RCC 7860 (cell line): ENCODE measurements around the gene ACSF2.

Experiments
- DNase-seq: peaks from one replicate; pipeline ENCODE4 v3.0.0-alpha.2; 2015; ENCODE audit warnings: low spot score
- FAIRE-seq: peaks from 2 replicates; lab custom pipeline; 2012; peaks lifted over from hg19 to GRCh38; lab: Jason Lieb, UNC

ACSF2 gene

DNA sequence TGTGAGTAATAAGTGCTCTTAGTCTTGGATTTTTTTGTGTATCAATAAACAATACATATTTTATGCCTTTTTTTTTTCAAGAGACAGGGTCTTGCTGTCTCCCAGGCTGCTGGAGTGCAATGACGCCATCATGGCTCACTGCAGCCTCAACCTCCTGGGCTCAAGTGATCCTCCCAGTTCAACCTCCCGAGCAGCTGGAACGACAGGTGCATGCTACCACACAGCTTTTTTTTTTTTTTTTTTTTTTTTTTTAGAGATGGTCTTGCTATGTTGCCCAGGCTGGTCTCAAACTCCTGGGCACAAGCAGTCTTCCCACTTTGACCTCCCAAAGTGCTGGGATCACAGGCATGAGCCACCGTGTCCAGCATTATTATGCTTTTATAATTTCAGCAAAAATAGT lies 13.0 kb downstream of the ACSF2 start:
- FAIRE-seq (no peak), DNase-seq (no peak)

DNA sequence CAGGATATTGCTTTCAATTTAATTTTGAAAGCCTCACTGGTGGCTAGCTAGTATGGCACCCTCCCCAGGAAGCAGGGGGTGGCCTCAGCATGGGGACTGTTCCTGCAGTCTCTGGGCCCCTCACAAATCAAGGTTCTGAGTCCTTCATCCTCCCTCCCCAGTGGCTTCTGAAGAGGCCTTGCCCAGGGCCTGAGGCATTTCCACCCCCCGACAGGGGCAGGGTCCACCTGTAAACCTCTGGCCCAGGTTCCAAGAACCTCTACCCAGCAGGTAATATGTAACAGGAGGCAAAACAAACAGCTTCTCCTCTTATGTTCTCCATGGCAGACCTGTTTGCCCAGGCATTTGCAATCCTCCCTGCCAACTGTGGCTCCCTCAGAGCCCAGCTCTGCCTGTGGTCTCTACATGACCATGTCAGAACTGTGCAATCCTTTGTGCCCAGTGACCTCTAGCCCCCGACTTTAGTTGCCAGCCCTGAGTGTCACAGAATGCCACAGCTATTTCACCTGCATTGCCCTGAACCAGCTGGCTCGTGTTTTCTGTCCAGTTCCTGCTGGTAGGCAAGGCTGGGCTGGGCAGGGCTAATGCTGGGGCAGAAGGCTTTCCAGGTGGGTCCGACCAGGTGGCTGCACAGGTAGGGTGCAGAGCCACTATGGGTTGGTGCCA lies 14.3 kb downstream of the ACSF2 start:
- FAIRE-seq (no peak), DNase-seq (no peak)

DNA sequence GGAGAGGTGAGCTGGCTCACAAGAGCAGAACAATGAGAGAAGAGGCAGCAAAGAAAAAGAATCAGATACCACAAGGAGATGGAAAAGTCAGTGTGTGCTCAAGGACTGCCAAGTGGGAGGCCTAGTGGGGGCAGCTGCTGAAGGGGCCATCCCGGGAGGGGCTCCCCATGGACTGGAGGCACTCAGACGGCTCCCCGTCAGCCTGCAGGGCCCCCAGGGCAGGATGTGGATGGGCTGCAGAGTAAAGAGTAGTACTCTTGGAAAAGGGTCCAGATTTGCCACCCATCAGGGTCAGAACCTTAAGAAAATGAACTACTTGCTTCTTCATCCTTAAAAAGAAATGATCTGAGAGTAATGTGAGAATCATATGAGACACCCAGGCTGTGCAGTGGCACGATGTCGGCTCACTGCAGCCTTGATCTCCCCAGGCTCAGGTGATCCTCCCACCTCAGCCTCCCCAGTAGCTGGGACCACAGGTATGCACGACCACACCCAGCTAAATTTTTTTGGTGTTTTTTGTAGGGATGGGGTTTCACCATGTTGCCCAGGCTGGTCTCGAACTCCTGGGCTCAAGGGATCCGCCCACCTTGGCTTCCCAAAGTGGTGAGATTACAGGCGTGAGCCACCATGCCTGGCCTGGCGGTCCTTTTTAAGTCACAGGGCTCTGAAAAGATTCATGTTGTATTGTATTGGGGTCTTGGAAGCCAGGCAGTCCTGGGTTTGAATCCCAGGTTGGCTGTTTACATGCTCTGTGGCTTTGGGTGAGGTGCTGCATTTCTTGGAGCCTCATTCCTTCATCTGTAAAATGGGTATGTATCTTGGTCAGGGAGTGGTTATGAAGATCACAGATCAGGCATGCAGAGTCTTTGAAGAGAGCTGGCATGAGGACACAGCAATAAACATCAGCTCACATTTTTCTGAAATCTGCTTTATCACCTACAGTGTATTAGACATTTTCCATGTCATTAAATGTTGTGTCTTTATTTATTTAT lies 15.1 kb downstream of the ACSF2 start:
- FAIRE-seq (no peak), DNase-seq (no peak)

- no peak for DNase-seq
- no peak for FAIRE-seq
Measured at GRCh38 chr17:50443505-50443974, 17.5 kb downstream of the ACSF2 start.

DNA sequence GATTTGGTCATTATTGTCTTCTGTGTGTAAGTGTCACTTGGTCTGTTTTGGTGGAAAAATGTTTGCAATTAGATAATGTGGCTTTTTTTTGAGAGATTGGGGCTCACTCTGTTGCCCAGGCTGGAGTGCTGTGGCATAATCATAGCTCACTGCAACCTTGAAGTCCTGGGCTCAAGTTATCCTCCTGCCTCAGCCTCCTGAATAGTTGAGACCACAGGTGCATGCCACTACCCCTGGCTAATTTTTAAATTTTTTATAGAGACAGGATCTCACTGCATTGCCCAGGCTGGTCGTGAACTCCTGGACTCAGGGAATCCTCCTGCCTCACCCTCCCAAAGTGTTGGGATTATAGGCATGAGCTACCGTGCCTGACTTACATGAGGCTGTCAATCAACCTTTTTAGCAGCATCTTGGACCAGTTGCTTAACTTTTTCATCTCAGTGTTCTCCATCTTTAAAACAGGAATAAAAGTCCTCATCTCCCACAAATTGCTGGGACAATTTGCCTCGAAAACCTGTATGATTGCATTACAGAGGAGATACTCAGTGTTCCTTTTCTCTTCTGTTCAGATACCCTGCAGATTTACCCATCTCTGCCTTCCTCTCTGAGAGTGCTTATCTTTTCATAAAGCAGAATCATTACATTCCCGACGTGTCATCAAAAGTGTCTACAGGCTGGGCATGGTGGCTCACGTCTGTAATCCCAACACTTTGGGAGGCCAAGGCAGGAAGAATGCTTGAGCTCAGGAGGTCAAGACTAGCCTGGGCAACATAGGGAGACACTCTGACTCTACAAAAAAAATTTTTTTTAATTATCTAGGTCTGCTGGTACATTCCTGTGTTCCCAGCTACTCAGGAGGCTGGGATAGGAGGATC lies 19.1 kb downstream of the ACSF2 start:
- DNase-seq (no peak), FAIRE-seq (no peak)

DNA sequence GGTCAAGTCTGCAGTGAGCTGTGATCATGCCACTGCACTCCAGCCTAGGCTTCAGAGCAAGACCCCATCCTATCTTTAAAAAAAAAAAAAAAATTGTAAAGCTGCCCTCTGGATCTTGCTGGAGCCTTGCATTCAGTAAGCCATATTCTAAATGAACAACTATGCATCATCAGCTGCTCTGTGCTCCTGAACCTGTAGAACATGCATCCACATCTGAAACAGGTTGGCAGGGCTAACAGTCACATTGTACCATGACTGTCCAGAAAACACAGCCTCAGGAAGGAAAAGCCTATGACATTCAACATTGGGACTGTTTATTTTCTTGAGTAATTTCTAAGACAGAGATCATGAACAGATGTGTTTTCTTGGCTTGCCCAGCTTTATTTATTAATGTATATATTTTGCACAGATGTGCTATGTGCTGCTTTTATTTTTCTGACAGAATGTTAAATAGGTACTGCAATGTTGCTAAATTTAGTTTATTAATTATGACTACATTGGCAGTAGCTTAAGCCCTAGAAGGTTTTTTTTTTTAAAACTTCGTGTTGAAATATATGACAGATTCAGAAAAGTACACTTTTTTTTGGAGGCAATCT lies 19.8 kb downstream of the ACSF2 start:
- FAIRE-seq (no peak), DNase-seq (no peak)

GRCh38 chr17:50447870-50448595 lies 22.0 kb downstream of the ACSF2 start:
- no peak for DNase-seq
- FAIRE-seq = no peak

- FAIRE-seq (no peak), DNase-seq (no peak)
Measured at GRCh38 chr17:50448643-50449042, 22.6 kb downstream of the ACSF2 start.

DNA sequence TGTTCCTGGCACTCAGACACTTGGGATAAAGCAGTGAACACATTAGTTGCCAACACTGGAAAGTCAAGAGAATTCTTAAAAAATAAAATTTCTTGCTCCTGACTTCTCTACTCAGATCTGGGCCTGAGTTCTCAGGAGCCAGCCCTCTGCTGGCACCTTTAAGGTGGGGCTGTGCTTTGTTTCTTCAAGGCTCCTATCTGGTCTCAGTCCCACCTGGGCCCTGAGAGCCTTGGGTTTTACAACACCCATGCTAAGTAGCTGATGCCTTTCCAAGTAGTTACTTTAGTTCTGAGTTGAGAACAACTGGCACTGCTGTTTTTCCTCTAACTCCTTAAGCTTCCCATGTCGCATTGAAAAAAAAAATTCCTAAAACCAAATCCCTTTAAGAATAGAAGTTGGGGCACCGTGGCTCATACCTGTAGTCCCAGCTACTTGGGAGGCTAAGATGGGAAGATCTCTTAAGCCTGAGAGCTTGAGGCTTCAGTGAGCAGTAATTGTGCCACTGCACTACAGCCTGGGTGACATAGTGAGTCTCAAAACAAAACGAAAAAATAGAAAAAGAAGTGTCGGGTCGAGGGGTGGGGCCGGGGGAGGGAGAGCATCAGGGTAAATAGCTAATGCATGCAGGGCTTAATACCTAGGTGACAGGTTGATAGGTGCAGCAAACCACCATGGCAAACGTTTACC lies 26.1 kb downstream of the ACSF2 start:
- no peak for FAIRE-seq
- DNase-seq = no peak

- no peak for FAIRE-seq
- no peak for DNase-seq
Measured at GRCh38 chr17:50452630-50453300, 26.7 kb downstream of the ACSF2 start.

DNA sequence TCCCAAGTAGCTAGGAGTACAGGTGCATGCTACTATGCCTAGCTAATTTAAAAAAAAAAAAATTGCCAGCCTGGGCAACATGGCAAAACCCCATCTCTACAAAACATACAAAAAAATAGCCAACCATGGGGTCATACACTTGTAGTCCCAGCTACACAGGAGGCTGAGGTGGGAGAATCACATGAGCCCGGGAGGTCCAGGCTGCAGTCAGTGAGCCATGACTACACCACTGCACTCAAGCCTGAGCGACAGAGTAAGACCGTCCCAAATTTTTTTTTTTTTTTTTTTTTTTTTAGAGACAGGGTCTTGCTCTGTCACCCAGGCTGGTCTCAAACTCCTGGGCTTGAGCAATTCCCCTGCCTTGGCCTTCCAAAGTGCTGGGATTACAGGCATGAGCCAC lies 27.9 kb downstream of the ACSF2 start:
- FAIRE-seq (no peak), DNase-seq (no peak)

GRCh38 chr17:50457621-50458020 lies 31.6 kb downstream of the ACSF2 start:
- no peak for FAIRE-seq

GRCh38 chr17:50458270-50458669 lies 32.3 kb downstream of the ACSF2 start:
- FAIRE-seq = no peak
- no peak for DNase-seq

More at GRCh38 chr17:50457621-50458020, 31.6 kb downstream of the ACSF2 start:
- no peak for DNase-seq

DNA sequence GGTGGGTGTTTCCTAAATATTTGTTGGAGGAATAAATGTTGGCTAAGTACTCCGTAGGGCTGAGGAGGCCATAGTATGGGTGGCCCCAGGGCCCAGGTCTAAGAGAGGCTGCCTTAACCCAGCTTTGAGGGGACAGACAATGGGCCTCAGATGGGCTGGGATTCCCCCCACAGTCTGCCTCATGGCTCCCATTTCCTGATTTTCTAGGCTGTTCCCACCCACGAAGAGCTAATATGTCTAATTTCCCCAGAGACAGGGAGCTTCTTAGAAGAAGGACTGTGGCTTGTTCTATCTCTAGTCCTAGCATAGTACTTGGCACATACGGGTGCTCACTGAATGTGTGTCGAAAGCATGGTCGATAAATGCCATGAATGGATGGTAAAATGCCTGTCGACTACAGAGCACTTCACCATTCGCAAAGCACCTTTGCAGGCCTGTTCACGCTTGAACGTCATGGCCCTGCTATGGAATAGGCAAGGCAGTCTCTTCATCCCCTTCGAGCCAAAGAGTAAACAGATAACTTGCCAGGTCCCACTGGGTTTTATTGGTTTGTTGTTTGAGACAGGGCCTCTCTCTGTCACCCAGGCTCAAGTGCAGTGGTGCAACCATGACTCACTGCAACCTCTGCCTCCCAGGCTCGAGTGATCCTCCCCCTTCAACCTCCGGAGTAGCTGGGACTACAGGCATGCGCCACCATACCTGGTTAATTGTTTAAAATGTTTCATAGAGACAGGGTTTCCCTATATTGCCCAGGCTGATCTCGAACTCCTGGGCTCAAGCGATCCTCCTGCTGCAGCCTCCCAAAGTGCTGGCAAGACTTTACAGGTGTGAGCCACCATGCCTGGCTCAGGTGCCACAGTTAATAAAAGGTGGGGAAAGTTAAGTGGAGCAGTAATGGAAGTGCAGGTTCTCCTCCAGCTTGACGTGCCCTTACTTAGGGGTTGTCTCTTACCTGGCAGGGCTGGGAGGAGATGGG lies 33.0 kb downstream of the ACSF2 start:
- FAIRE-seq = no peak
- no peak for DNase-seq

- FAIRE-seq (no peak), DNase-seq (no peak)
Measured at GRCh38 chr17:50459756-50460155, 33.7 kb downstream of the ACSF2 start.

- DNase-seq (no peak), FAIRE-seq (no peak)
Measured at GRCh38 chr17:50460831-50461526, 35.0 kb downstream of the ACSF2 start.

DNA sequence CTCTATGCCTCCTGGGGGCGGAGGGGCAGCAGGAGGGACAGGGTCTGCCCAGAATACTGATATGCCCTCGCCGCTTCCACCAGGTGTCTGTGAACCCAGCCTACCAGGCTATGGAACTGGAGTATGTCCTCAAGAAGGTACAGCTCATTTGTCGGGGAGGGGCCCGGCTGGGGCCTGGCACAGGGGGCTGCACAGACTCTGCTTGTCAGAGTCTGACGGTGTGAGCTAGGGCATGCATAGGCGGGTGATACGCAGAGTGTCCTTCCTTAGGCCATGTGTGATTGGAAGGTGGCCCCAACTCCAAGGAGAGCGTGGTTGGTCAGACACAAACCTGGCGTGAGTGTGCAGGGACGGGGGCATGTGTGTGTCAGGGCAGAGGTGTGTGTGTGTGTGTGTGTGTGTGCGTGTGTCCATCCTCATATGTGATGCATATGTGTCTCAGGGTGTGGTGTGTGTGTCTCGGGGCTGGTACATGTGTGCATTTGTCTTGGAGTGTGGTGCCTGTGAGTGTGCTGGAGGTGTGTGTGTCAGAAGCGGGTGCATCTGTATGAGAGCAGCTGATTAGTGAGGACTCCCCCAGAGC lies 35.6 kb downstream of the ACSF2 start:
- FAIRE-seq = no peak
- no peak for DNase-seq
